Occipital lobe (tissue), 2 donors: ENCODE data around the gene ARHGEF10L. TPM values are rescaled to one million over a fixed set of nuclear protein-coding genes. Genes with fewer than 3 reads are reported as not detected.

Experiments used
- DNase-seq: peaks from one replicate; lab custom pipeline; 2025; lab: John Stamatoyannopoulos, UW
- total RNA-seq: library from RNA; depleted of rRNA; stranded (reverse); fragments of >200 nt; gene quantifications from one replicate; pipeline ENCODE4 v1.2.3, GENCODE V29; 2014

ARHGEF10L gene
- total RNA-seq, 1 donor from 2014 or later: 22.3 TPM

- DNase-seq: no peak
These were observed 11.5 kb downstream of the ARHGEF10L start for GRCh38 chr1:17550729-17551584.

GRCh38 chr1:17551755-17552234 lies 12.3 kb downstream of the ARHGEF10L start:
- DNase-seq: no peak

- no peak for DNase-seq
These were observed 14.6 kb downstream of the ARHGEF10L start for GRCh38 chr1:17553975-17554700.

GRCh38 chr1:17554954-17555353 lies 15.5 kb downstream of the ARHGEF10L start:
- DNase-seq: no peak

GRCh38 chr1:17557986-17558385 lies 18.5 kb downstream of the ARHGEF10L start:
- no peak for DNase-seq

- DNase-seq: no peak
These were observed 19.0 kb downstream of the ARHGEF10L start for GRCh38 chr1:17558541-17558940.

- DNase-seq: no peak
These were observed 19.6 kb downstream of the ARHGEF10L start for GRCh38 chr1:17558954-17559614.

GRCh38 chr1:17559615-17560419 lies 20.3 kb downstream of the ARHGEF10L start:
- no peak for DNase-seq

- no peak for DNase-seq
These were observed 21.7 kb downstream of the ARHGEF10L start for GRCh38 chr1:17561247-17561548.

- DNase-seq: no peak
These were observed 22.1 kb downstream of the ARHGEF10L start for GRCh38 chr1:17561561-17561985.

- no peak for DNase-seq
These were observed 22.9 kb downstream of the ARHGEF10L start for GRCh38 chr1:17562375-17562774.

GRCh38 chr1:17563494-17564281 lies 24.2 kb downstream of the ARHGEF10L start:
- DNase-seq: no peak

- DNase-seq: no peak
These were observed 25.2 kb downstream of the ARHGEF10L start for GRCh38 chr1:17564458-17565393.

GRCh38 chr1:17565461-17566252 lies 26.2 kb downstream of the ARHGEF10L start:
- DNase-seq: no peak

GRCh38 chr1:17566417-17566816 lies 26.9 kb downstream of the ARHGEF10L start:
- no peak for DNase-seq

- no peak for DNase-seq
These were observed 27.4 kb downstream of the ARHGEF10L start for GRCh38 chr1:17566892-17567291.

- DNase-seq: no peak
These were observed 28.1 kb downstream of the ARHGEF10L start for GRCh38 chr1:17567582-17567981.
